Calu3 (cell line): ENCODE results near the gene ANAPC13. TPM values are rescaled to one million over a fixed set of nuclear protein-coding genes. Genes with fewer than 3 reads are reported as not detected.

Experiments used
- BruUV-seq: library from RNA; stranded (reverse); fragments of 400-500 nt; replicated peaks from 2 replicates; lab custom pipeline; 2021; lab: Mats Ljungman, UMichigan
- CTCF ChIA-PET: fragments of 300-600 bp; sonication (Branson Sonifier 250); formaldehyde crosslinking; loops from one replicate; lab custom pipeline; 2022; ENCODE audit warnings: antibody characterized with exemption; lab: Charles Lee
- DNase-seq: peaks from one replicate; pipeline ENCODE4 v3.0.0; 2022
- H3K27ac Mint-ChIP-seq: one replicate; pipeline ENCODE4 v1.8.0; 2022; ENCODE audit warnings: mixed read lengths; ENCODE audit not compliant: unreplicated experiment
- H3K27me3 Mint-ChIP-seq: one replicate; pipeline ENCODE4 v1.8.0; 2022; ENCODE audit warnings: mixed read lengths; ENCODE audit not compliant: unreplicated experiment
- H3K36me3 Mint-ChIP-seq: one replicate; pipeline ENCODE4 v1.8.0; 2022; ENCODE audit warnings: mild to moderate bottlenecking, moderate library complexity, mixed read lengths; ENCODE audit not compliant: insufficient read depth, unreplicated experiment
- H3K4me1 Mint-ChIP-seq: one replicate; pipeline ENCODE4 v1.8.0; 2022; ENCODE audit warnings: mild to moderate bottlenecking, low read depth, mixed read lengths; ENCODE audit not compliant: unreplicated experiment
- H3K4me3 Mint-ChIP-seq: one replicate; pipeline ENCODE4 v1.8.0; 2022; ENCODE audit warnings: mild to moderate bottlenecking, low read depth, moderate library complexity, mixed read lengths; ENCODE audit not compliant: unreplicated experiment
- H3K9me3 Mint-ChIP-seq: one replicate; pipeline ENCODE4 v1.8.0; 2022; ENCODE audit warnings: low read depth, mixed read lengths; ENCODE audit not compliant: unreplicated experiment
- CTCF ChIP-seq: fragments of 200-600 bp; IDR thresholded peaks from one replicate; pipeline ENCODE4 v1.8.0; 2022; ENCODE audit warnings: antibody characterized with exemption; ENCODE audit not compliant: unreplicated experiment
- intact Hi-C: fragments of 100-400 bp; cut with micrococcal nuclease; formaldehyde crosslinking; loops from one replicate; pipeline ENCODE4 v1.10.0; 2022; ENCODE audit not compliant: unreplicated experiment
- total RNA-seq: library from RNA; stranded (reverse); gene quantifications from 2 replicates; pipeline ENCODE4 v1.2.3, GENCODE V29; 2022

The ANAPC13 gene
- total RNA-seq, 1 experiment from 2014 or later = 49.2 TPM

GRCh38 chr3:134448664-134449063 lies 37.1 kb downstream of the ANAPC13 start:
- no peak overlapping the region for H3K27ac Mint-ChIP-seq
- BruUV-seq = no TSS peak
- intact Hi-C loops = loop anchor here (1.0 kb wide), 1 partner anchor 140 kb away; no protein-coding TSS in a partner anchor
- TF ChIP-seq CTCF = no peak
- H3K4me3 Mint-ChIP-seq = no peak overlapping the region
- H3K4me1 Mint-ChIP-seq = no peaks in the 10 kb centered on the region
- DNase-seq = no peak
- no peaks in the 10 kb centered on the region for H3K27me3 Mint-ChIP-seq
- no peaks in the 10 kb centered on the region for H3K36me3 Mint-ChIP-seq
- H3K9me3 Mint-ChIP-seq = peaks cover 11% of the 10 kb centered on the region
- CTCF ChIA-PET = interaction anchor here (1.1 to 1.9 kb wide), 5 partner anchors 56 to 236 kb away, joined by 3 to 8 read pairs (median 4); partner anchors contain the start of gene AMOTL2

- H3K9me3 Mint-ChIP-seq = peaks cover 11% of the 10 kb centered on the region
- DNase-seq = no peak
- BruUV-seq = no TSS peak
- H3K27me3 Mint-ChIP-seq = no peaks in the 10 kb centered on the region
- H3K36me3 Mint-ChIP-seq = no peaks in the 10 kb centered on the region
- CTCF ChIA-PET = no interaction called here
- no peak overlapping the region for H3K27ac Mint-ChIP-seq
- intact Hi-C loops = no loop called here
- no peaks in the 10 kb centered on the region for H3K4me1 Mint-ChIP-seq
- H3K4me3 Mint-ChIP-seq = no peak overlapping the region
- no peak for TF ChIP-seq CTCF
Observed at GRCh38 chr3:134447351-134447750, 38.4 kb downstream of the ANAPC13 start.

GRCh38 chr3:134446800-134447199 lies 39.0 kb downstream of the ANAPC13 start:
- DNase-seq = no peak
- intact Hi-C loops = no loop called here
- H3K4me1 Mint-ChIP-seq = no peaks in the 10 kb centered on the region
- H3K27me3 Mint-ChIP-seq = no peaks in the 10 kb centered on the region
- TF ChIP-seq CTCF = no peak
- no peak overlapping the region for H3K27ac Mint-ChIP-seq
- CTCF ChIA-PET = no interaction called here
- BruUV-seq = no TSS peak
- no peak overlapping the region for H3K4me3 Mint-ChIP-seq
- H3K9me3 Mint-ChIP-seq = peaks cover 11% of the 10 kb centered on the region
- no peaks in the 10 kb centered on the region for H3K36me3 Mint-ChIP-seq

- no peaks in the 10 kb centered on the region for H3K36me3 Mint-ChIP-seq
- intact Hi-C loops = no loop called here
- BruUV-seq = no TSS peak
- no peak overlapping the region for H3K27ac Mint-ChIP-seq
- H3K9me3 Mint-ChIP-seq = peaks cover 11% of the 10 kb centered on the region
- H3K27me3 Mint-ChIP-seq = no peaks in the 10 kb centered on the region
- no peaks in the 10 kb centered on the region for H3K4me1 Mint-ChIP-seq
- no peak for TF ChIP-seq CTCF
- DNase-seq = no peak
- H3K4me3 Mint-ChIP-seq = no peak overlapping the region
- CTCF ChIA-PET = interaction anchor here (0.8 to 1.5 kb wide), 2 partner anchors 13 to 82 kb away, joined by 4 read pairs; no protein-coding TSS in a partner anchor
Observed at GRCh38 chr3:134445636-134446035, 40.1 kb downstream of the ANAPC13 start.
